HG03025 (cell line): Measurements from ENCODE around the gene LYRM1.
"Not testable (repeated sequence)": the region's sequence is repeated elsewhere in the genome, so short reads cannot be mapped to it uniquely, and the experiment has no call there.

ENCODE experiments used
- ATAC-seq: cut with Tn5 transposase; IDR thresholded peaks from one replicate; pipeline ENCODE4 v1.9.1; 2021; ENCODE audit warnings: mild to moderate bottlenecking, moderate library complexity; ENCODE audit not compliant: unreplicated experiment, low FRiP score

Gene LYRM1, protein sequence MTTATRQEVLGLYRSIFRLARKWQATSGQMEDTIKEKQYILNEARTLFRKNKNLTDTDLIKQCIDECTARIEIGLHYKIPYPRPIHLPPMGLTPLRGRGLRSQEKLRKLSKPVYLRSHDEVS

DNA sequence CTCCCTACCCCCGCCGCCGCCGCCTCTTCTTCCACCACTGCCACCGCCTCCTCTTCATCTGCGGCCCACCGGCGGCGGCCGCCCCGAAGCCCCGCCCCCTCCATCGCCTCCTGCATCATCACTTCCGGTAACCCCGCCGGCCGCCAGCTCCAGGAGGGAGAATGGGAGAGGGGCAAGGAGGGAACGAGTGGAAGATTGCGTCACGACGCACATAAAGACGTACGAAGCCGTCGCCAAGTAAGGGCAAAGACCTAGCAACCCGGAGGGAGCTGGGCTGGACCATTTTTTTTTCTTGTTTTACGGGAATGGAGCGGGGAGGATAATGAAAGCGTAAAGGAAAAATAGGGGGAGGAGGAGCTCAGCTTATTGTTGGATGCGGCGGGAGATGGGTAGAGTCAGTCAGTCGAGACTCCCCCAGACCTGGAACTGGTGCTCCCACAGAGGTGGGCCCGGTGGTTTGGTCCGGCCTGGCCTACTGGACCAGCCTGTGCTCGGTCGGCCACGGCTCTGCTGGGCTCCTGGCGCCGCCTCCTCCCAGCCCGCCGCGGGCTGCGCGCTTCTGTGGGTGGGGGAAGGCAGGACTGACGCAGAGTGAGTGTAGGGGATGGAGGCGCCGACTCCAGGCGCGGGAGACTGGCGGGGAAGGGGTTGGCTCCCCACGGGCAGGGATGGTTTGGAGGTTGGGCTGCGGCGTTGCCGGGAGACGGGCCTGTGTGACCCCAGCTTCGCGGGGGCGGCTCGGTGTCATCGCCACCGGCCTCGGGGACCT lies at the start of gene LYRM1, which contains the start of gene DCUN1D3:
Gene LYRM1 (plus strand): TSS at position 473 of the 769 bp plus-strand sequence. CDS start 14,785 bp downstream, outside the sequence.
Gene DCUN1D3 (minus strand): TSS at position 60 of the 769 bp plus-strand sequence. CDS start 37,820 bp downstream, outside the sequence.
- peak; percentile 70 for ATAC-seq

DNA sequence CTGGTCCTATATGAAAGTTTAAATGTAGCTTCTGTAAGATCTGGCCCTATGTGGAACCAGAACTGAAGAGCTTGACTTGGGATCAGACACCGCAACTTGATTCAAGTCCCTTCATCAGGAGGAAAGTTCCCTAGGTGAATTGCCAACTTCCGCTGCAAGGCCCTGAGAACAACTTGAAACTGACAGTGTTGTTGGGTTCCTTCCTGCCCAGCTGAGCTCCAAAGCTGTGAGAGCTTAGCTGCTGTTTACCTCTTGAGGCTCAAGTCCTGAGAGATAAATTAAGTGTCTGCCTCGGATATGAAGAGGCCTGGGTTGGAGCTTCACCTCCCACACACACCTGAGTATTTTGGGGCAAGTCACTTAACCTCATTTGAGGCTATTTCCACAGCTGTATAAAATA lies 49.6 kb upstream of the LYRM1 start:
- no peak for ATAC-seq

DNA sequence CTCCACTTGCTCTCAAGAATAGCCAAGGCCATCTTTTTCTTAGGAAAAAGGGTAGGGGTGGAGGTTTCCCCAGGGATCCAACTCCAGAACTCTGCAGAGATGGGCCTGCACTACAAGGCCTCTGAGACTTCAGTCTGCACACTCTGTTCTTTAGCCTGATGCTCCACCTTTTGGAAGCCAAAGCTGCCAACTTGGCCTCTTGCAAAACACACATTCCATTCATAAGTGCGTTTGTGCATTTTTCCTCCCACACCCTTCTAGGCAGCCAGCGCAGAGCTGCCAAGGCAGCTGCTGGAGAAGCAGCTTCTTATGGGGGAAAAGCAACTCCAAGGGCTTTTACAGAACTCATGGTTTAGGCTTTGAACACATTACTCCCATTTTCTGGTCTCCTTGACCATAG lies 49.0 kb upstream of the LYRM1 start:
- ATAC-seq = no peak

DNA sequence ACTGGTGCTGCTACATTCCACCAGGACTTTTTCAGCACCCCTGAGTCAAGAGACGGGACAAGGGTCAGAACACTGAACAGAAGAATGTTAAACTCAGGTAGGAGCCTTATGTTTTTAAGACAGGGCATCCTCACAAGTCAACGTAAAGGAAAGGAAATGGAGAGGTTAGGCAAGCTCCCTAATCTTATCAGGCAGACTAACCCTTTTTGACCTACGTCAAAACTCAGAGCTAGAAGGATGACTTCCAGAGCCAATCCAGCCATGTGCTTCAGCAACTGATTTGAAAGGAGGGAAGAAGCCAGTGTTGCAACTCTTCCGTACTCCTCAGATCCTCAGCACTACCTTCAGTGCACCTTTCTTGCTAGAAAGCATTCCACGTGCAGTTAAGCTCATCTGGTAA lies 47.4 kb upstream of the LYRM1 start:
- no peak for ATAC-seq

DNA sequence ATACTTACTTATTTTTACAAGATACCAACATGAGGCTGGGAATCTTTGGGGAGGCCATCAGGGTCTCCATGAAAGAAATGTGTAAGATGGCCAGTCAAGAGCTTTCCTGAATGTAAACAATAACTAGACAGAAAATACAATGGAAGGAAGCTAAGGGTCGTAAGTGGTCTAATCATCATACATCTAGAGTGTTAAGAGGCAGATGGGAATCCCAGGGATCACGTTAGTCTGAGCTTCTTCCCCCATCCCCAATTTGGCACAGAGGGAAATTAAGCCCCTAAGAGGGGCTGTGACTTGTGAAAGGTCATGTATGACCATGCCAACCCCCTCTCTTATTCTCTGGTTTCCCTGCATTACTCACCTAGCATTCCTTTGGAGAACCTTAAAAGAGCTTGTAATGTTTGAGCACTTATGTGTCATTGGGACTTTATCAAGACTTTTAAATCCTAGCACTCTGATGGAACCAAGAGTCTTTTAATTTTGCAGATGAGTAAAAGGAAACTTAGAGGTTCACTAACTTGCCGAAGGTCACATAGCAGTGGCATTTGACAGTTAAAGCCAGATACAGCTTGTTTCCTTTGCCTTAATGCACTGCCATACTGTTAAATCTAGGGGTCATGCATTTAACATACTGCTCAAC lies 46.5 kb upstream of the LYRM1 start:
- ATAC-seq = no peak

DNA sequence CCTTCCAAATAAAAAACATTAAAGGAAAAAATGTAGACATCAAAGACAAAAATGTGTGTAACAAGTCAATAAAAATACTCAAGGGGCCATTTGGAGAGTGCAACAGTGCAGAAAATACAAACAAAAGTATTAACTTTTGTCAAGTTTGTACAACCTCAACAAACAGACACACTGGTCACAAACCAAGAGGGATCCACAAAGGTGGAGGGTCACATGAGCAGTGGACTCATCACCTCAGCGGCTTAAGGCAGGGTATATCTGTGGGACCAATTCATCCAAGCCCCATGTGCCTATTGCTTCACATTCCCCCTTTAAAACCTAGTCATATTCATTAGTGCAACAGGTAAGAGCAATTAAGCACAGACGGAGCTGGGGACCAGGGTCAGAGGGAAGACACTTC lies 45.6 kb upstream of the LYRM1 start:
- ATAC-seq = no peak

DNA sequence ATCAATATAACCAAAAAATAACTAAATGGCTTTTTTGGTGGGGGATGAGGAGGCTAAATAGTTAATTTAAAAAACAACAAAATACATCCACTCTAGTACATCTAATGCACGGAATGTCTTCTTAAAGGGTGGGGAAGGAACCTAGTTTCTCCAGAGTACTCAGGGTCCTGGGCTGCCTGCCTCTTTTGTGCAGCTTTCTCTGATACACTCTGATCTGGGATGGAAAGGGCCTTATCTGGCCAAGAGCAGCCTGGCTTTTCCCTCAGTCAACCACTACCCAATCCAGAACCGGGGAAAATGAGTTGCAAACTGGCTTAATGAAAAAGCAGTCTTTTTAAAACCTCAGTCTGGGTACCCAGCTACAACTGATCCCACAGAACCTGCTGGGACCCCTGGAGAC lies 43.3 kb upstream of the LYRM1 start:
- no peak for ATAC-seq

DNA sequence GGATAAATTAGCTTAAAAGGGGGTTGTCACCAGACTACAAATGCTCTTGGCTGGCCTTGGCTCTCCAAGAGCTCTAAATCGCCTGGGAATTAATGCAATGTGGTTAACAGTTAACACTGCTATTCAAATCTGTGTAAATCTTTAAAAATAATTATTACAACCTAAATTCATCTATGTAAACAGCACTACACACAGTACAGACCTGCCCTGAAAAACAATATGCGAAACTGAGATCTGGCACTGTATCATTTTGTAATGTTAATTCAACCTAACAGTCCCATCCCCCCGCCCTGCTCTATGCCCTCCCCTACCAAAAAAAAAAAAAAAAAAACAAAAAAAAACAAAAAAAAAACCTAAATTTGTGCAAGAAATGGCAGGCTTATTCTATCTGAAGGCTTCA lies 41.3 kb upstream of the LYRM1 start:
- ATAC-seq = no peak

DNA sequence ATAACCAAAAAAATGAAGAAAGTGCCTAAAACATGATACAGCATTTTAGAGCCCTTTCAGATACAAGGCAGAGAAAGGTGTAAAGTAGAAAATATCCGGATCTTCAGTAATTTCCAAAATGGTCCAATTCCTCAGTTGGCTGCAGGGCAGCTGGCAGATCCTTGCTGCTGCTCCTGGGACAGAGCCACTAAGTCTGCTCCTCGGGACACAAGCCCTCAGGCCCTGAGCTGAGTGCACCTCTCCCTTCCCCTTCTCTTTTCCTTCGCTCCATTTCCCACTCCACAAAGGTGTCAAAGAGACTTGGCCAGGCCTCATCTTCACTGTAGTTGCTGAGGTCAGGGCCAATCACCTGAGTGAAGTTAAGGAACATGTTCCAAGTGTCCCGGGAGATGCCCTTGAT lies 40.9 kb upstream of the LYRM1 start:
- ATAC-seq = no peak

DNA sequence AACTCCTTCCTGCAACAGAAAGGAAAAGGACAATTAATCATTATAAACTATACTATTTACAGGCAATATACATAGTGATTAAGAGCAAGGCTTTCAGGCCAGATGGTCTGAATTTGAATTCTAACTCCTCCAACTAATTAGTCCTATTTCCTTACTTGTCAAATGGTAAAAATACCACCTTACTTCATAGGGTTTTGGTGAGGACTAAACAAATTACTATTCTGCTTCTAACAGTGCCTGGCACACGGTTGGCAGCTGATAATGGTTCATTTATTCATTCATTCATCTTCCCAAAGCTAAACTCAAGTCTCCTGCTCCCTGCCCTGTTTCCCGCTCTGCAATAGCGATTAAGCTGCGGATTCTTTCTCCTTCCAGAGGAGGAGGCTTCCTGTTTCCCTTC lies 40.2 kb upstream of the LYRM1 start:
- ATAC-seq = no peak

DNA sequence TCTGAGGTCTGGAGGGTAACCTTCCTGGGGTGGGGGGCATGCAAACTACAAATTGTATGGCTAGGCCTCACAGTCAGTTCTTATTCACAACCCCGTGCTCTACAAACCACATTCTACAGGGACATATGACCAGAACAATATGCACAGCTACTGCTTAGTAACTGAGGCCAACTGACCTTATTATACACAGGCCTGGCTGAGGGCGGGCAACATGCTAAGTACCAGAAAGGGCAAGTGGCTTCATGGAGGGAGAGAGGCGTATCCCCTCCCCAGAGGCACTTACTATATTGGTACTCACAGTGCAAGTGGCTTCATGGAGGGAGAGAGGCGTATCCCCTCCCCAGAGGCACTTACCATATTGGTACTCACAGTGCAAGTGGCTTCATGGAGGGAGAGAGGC lies 39.6 kb upstream of the LYRM1 start:
- not testable (repeated sequence) for ATAC-seq

DNA sequence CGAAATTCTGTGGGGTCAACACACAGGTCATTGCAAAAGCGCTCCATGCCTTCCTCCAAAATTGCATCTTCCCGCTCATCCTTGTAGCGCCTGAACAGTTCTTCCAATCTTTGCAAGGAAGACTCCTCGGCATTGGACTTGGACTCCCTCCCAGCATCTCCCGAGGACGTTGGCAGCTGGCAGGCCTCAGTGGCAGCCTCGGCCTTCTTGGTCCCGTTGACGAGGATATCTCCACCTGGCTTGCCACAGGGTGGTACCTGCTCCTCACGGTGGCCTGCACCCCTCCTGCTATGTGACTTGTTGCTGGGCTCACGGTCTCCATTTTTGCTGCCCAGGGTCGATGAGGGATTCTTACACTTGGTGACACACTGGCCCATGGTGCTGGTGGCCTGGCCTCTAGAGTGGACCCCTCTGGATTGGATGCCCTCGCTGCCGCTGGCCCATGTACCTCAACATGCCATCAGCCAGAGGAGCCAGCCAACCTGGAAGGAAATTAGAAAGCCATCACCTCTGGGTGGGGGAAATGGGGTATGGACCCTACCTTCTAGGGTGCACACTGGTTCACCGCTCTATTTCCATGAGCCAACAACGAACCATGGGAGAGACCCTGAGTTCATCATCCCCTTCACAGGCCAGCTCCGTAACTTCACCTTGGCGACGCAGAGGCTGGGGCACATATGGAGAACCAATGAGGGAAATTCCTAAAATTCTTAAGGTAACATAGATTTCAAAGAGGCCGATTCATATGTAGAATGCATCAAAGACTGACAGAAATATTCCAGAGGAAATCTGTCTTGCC lies 38.2 kb upstream of the LYRM1 start:
- ATAC-seq = no peak

DNA sequence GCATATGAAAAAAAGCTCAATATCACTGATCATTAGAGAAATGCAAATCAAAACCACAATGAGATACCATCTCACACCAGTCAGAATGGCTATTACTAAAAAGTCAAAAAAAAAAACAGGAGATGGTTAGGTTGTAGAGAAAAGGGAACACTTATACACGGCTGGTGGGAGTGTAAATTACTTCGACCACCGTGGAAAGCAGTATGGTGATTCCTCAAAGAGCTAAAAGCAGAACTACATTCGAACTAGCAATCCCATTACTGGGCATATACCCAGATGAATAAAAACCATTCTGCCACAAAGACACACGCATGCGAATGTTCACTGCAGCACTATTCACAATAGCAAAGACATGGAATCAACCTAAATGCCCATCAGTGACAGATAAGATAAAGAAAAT lies 36.2 kb upstream of the LYRM1 start:
- not testable (repeated sequence) for ATAC-seq

DNA sequence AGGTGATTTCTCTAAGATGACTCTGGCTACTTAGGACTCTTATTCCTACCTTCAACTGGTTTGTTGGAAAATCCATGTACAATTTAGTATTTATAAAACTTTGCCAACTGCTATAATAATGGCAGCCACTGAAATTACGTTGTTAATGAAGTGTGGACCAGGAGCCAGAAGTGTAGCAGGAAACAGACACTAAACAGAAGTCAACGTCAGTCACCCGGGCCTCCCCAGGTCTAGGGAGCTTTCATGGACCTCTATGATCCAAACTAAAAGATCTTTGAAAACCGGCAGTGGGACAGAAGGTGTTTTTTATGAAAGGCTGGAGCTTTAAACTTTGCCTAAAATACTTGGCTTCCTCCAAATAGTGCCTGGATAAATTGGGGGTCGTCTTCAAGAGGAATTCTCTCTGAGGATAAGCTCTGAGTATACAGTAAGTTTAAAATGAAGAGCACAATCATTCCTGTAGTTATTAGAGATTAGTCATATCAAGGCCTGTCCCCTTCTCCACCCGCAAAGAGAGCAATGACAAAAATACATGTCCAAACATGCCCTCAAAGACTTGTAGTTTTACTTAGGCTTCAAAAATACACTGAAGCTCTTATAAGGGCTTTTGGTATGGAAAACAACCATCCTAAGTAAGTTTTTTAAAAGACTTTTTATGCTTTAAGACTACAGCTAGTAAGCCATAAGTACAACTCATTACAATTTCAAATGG lies 35.0 kb upstream of the LYRM1 start:
- no peak for ATAC-seq

DNA sequence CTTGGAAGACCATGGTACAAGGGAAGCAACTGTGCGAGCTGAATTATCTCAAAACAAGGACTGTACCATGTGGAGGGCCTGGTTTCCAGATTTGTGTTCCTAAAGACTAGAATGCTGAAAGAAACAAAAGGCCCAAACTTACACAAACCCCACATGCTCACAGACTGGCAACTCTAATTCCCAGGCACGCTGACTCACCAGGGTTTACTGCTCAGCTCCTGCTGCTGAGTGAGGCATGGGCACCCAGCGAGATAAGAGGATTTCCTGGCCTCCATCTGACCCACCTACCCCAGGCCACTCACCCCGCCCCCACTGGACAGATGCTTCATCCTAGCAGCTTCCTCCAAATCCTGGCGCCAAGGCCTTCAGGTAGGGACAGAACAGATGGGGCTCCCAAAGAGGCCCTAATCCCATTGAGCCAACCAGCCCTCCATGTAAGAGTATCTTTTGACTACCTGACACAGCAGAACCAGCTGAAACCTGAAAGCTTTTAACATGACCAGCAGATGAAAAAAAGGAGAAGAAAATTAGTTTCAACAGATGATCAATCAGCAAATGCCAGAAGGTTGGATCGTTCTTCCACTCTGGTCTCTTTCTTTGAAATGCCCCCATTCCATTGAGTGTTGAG lies 34.3 kb upstream of the LYRM1 start:
- no peak for ATAC-seq

DNA sequence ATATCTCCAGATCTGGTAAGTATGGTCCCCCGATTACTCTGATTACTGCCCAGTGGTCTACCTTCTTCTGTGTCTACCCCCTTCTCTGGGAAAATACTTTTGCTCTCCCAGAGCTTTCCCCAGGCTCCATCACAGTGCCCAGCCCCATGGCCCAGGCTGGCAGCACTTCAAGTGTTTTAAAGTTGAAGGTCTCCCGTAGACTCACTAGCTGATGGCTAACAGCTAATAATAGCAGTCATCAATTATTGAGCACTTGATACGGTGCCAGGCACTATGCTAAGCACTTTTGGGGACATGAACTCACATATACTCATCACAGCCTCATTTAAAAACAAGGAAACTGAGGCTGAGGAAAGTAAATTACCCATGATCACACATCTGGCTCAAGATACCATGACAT lies 33.8 kb upstream of the LYRM1 start:
- no peak for ATAC-seq

DNA sequence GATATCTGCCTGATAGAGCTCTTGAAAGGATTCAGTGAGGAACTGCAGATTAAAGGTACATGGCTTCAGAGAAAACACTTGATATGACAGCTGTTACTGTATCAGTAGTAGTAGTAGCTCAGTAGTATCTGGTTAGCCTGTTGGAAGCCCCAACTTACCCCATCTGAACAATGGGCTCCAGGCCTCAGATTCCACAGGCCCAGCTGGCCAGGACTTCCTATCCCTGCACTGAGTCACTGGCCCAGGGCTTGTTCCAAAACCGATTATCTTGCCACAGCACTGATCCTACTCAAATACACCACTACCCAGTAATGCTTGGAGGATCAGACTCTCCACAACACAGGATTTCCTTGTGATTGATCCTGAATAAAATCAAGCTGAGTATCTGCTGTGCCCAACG lies 33.0 kb upstream of the LYRM1 start:
- no peak for ATAC-seq

DNA sequence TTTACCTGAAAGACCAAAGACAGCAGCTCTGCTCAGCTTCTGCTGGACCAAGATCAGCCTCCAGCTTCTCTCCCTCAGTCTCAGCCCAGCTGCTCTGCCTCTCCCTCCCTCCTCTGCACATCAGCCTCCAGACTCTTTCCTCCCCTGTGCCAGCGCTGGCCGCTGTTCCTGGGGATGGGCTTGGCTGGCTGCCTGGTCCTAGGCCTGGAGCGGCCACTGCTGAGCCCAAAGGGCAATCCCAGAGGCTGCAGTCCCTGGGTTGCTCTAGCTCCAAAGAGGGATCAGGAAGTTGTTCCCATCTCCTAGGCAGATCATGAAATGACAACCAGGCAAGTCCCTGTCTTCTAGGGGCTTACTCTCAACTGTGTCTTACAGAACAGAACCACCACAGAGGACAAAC lies 31.7 kb upstream of the LYRM1 start:
- ATAC-seq = no peak

DNA sequence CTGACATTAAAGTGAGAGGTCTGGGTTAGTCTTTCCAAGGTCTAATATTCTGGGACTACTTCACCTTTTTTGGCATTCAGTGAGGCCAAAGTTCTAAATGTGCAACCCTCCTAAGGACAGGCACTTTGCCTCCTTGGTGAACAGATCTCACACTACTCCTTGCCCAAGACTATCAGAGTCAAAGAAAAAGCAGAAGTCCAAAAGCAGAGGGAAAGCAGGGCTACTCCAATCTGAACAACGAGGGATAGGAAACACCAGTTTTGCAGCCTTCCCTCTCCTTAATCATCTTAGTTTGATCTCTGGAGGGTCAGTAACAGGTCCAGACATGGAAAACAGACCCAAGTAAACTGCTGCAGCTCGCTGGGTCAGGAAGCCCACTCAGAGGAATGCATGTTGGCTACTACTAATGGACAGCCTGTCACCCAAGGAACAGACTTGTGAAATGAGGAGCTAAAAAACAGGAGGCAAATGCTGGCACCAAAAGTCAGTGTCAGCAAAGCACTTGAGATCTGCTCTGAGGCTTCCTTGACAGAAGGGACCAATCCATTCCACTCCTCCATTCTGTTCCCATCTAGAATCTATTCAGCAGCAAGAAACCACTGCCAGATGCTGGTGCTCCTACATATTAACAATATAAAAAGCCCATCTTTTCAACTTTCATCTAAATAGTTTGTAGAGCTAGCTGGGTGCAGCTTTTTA lies 30.3 kb upstream of the LYRM1 start:
- no peak for ATAC-seq
